Thoracic aorta (tissue), 2 donors: ENCODE results near the gene RNF26. TPM values are rescaled to one million over a fixed set of nuclear protein-coding genes. Genes with fewer than 3 reads are reported as not detected.
A peak's percentile ranks its signal among the peaks of the same experiment; 100 is the strongest.

Source experiments
- ATAC-seq: fragments of 150-250 bp; one replicate; pipeline ENCODE4 v1.8.0; 2017; ENCODE audit warnings: low read depth; ENCODE audit not compliant: insufficient number of reproducible peaks, low FRiP score
- DNase-seq: peaks from one replicate; pipeline ENCODE4 v3.0.0-alpha.2; 2020; ENCODE audit warnings: low spot score
- H3K27ac ChIP-seq, 2 donors: fragments of 200-600 bp; sonication (generic); 1 replicate in 1 of 2; 2 replicates in 1 of 2; pipeline ENCODE4 v1.5.1; 2016; ENCODE audit warnings: mild to moderate bottlenecking in 2 of 2, moderate library complexity in 2 of 2
- H3K27me3 ChIP-seq: fragments of 200-600 bp; sonication (generic); replicated peaks from 2 replicates; pipeline ENCODE4 v1.6.0; 2016; ENCODE audit warnings: mild to moderate bottlenecking; ENCODE audit not compliant: insufficient read depth
- H3K36me3 ChIP-seq: fragments of 200-600 bp; sonication (generic); one replicate; pipeline ENCODE4 v1.5.1; 2016
- H3K4me1 ChIP-seq, 2 donors: fragments of 200-600 bp; sonication (generic); 1 replicate in 1 of 2; 2 replicates in 1 of 2; pipeline versions ENCODE4 v1.5.1 to v1.6.0; 2016; ENCODE audit warnings: low read depth in 2 of 2, mild to moderate bottlenecking in 1 of 2; ENCODE audit not compliant: control insufficient read depth in 1 of 2
- H3K4me3 ChIP-seq: fragments of 200-600 bp; sonication (generic); 2 replicates; pipeline ENCODE4 v1.5.1; 2016; ENCODE audit warnings: mild to moderate bottlenecking
- H3K9me3 ChIP-seq: fragments of 200-600 bp; sonication (generic); 2 replicates; pipeline ENCODE4 v1.5.1; 2016
- CTCF ChIP-seq: fragments of 200-600 bp; sonication (generic); IDR thresholded peaks from one replicate; pipeline ENCODE4 v1.5.1; 2019; ENCODE audit warnings: antibody characterized with exemption
- total RNA-seq, 2 donors: library from RNA; depleted of rRNA; stranded (reverse); fragments of >200 nt; gene quantifications; one replicate each; pipeline versions ENCODE4 v1.1.0 to v1.2.3, GENCODE V29; 2016

The RNF26 gene
- total RNA-seq, 2 donors from 2014 or later, result 11.0 to 12.1 TPM

DNA sequence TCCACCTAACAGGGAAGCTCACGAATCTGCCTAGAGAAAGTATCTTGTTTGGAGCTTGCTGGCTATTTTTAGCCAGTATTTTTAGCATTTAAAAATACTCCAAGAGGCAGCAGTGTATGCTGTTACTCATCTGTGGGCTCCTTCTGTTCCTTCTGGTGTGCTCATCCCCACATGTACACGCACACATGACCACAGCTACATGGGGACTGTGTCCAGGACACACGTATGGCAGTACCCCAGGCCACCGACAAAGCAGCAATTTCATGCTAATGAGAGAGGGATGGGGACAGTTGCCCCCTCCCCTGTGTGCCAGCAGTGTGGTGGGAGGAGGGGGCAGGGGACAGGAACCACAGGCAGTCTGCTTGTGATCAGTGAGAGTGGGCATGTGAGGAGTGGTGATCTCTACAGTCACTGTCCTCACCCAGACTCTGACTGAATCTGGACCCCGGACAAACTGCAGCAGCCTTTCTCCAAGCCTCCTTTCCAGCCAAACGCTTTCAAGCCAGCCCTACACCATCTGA, 30.8 kb downstream of the RNF26 start:
- Histone ChIP-seq H3K4me3 (no peak overlapping the region), H3K4me1 (peaks cover 15 to 50% of the 10 kb centered on the region in 2 donors), H3K27ac (no peak overlapping the region), H3K27me3 (no peaks in the 10 kb centered on the region), H3K36me3 (no peaks in the 10 kb centered on the region), H3K9me3 (no peaks in the 10 kb centered on the region)
- no peak for TF ChIP-seq CTCF
- ATAC-seq (no peak), DNase-seq (no peak)

- no peak for ATAC-seq
- Histone ChIP-seq H3K36me3 (no peaks in the 10 kb centered on the region), H3K9me3 (no peaks in the 10 kb centered on the region), H3K27ac (no peak overlapping the region), H3K4me3 (no peak overlapping the region), H3K4me1 (peaks cover 12 to 46% of the 10 kb centered on the region in 2 donors), H3K27me3 (no peaks in the 10 kb centered on the region)
- TF ChIP-seq CTCF, result no peak
- DNase-seq, result no peak
Observed at GRCh38 chr11:119366690-119367620, 32.6 kb downstream of the RNF26 start.

GRCh38 chr11:119367661-119368120, 33.4 kb downstream of the RNF26 start:
- no peaks in the 10 kb centered on the region for H3K9me3 ChIP-seq
- no peaks in the 10 kb centered on the region for H3K36me3 ChIP-seq
- no peak overlapping the region for H3K4me3 ChIP-seq
- DNase-seq (no peak), ATAC-seq (no peak)
- peaks cover 12 to 38% of the 10 kb centered on the region in 2 donors for H3K4me1 ChIP-seq
- no peak overlapping the region for H3K27ac ChIP-seq
- no peak for TF ChIP-seq CTCF
- no peaks in the 10 kb centered on the region for H3K27me3 ChIP-seq

- peaks cover 12 to 33% of the 10 kb centered on the region in 2 donors for H3K4me1 ChIP-seq
- H3K27ac ChIP-seq, result peak overlapping the region in 1 of 2 donors; percentile 8
- no peaks in the 10 kb centered on the region for H3K36me3 ChIP-seq
- DNase-seq (no peak), ATAC-seq (no peak)
- no peaks in the 10 kb centered on the region for H3K9me3 ChIP-seq
- TF ChIP-seq CTCF, result no peak
- no peak overlapping the region for H3K4me3 ChIP-seq
- H3K27me3 ChIP-seq, result no peaks in the 10 kb centered on the region
Observed at GRCh38 chr11:119368121-119369034, 34.1 kb downstream of the RNF26 start.
